HG02943 (cell line): ENCODE results near the gene HIPK3.

ENCODE experiments used
- ATAC-seq: cut with Tn5 transposase; IDR thresholded peaks from one replicate; pipeline ENCODE4 v1.9.1; 2021; ENCODE audit warnings: mild to moderate bottlenecking, low read depth, moderate library complexity; ENCODE audit not compliant: unreplicated experiment

The HIPK3 gene

GRCh38 chr11:33387581-33387980, 130.4 kb downstream of the HIPK3 start:
- ATAC-seq = no peak

GRCh38 chr11:33387996-33388395, 130.8 kb downstream of the HIPK3 start:
- ATAC-seq = no peak

GRCh38 chr11:33388793-33389525, 131.8 kb downstream of the HIPK3 start:
- no peak for ATAC-seq

GRCh38 chr11:33389635-33390034, 132.5 kb downstream of the HIPK3 start:
- peak; percentile 64 for ATAC-seq

- no peak for ATAC-seq
Measured at GRCh38 chr11:33390944-33391892, 134.0 kb downstream of the HIPK3 start.

GRCh38 chr11:33391893-33392251, 134.7 kb downstream of the HIPK3 start:
- no peak for ATAC-seq

- no peak for ATAC-seq
Measured at GRCh38 chr11:33394431-33395109, 137.4 kb downstream of the HIPK3 start.

- no peak for ATAC-seq
Measured at GRCh38 chr11:33396361-33396760, 139.2 kb downstream of the HIPK3 start.

- ATAC-seq = no peak
Measured at GRCh38 chr11:33399421-33399820, 142.2 kb downstream of the HIPK3 start.

- no peak for ATAC-seq
Measured at GRCh38 chr11:33402066-33402465, 144.9 kb downstream of the HIPK3 start.

GRCh38 chr11:33403344-33403743, 146.2 kb downstream of the HIPK3 start:
- no peak for ATAC-seq

GRCh38 chr11:33405834-33406602, 148.8 kb downstream of the HIPK3 start:
- ATAC-seq = no peak
